Measurements from ENCODE around the gene MUC3A. TPM values are rescaled to one million over a fixed set of nuclear protein-coding genes. Genes with fewer than 3 reads are reported as not detected.

The MUC3A gene
- total RNA-seq, 2 donors from 2014 or later: 0.52 to 3.0 TPM

DNA sequence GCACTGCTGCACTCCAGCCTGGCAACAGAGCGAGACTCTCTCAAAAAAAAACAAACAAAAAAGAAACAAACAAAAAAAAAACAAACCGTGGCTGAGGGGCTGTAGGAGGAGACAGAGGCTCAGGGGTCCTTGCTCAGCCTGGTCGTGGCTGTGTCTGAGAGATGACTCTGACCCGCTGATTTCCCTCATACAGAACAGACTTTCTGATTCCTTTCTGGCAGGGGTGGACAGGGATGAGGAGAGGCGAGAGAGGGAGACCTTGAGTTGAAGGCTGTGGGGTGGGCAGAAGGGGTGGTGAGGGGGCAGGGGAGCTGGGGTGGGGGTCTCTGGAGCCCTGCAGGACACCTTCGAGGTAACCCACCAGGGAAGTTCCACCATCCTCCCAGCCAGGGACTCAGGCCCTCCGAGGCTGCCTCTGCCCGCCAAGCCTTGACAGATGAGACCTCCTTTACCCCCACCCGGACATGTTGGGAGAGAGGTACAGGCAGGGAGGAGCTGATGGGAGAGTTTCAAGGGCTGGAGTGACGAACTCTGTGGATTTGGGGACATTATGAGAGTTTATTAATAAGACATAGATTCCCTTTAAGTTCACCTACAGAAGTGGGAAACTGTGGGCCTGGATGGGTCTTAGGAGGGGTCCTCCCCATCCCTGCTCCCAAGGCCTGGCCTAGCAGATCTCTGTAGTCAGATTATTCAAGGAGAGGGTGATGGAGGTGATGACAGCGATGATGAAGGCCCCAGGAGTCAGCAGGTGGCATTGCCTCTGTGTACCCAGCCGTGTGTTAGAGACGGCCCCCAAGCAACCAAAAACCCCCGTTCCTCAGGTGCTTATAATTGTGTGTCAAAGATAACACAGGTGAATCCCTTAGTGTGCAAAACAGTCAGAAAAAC, 22.0 kb downstream of the MUC3A start:
- Histone ChIP-seq H3K27ac (no peak overlapping the region), H3K27me3 (peaks cover 0 to 17% of the 10 kb centered on the region in 2 donors), H3K4me1 (peaks cover 7% of the 10 kb centered on the region), H3K36me3 (replicated peaks in 1 of 2; ENCODE audit: insufficient read depth in 1 of 2, low read depth in 2 of 2) (no peaks in the 10 kb centered on the region), H3K9me3 (no peaks in the 10 kb centered on the region), H3K4me3 (no peak overlapping the region)
- TF ChIP-seq, protein P1, sequence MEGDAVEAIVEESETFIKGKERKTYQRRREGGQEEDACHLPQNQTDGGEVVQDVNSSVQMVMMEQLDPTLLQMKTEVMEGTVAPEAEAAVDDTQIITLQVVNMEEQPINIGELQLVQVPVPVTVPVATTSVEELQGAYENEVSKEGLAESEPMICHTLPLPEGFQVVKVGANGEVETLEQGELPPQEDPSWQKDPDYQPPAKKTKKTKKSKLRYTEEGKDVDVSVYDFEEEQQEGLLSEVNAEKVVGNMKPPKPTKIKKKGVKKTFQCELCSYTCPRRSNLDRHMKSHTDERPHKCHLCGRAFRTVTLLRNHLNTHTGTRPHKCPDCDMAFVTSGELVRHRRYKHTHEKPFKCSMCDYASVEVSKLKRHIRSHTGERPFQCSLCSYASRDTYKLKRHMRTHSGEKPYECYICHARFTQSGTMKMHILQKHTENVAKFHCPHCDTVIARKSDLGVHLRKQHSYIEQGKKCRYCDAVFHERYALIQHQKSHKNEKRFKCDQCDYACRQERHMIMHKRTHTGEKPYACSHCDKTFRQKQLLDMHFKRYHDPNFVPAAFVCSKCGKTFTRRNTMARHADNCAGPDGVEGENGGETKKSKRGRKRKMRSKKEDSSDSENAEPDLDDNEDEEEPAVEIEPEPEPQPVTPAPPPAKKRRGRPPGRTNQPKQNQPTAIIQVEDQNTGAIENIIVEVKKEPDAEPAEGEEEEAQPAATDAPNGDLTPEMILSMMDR (IDR thresholded peaks at IDR 0.05): no peak
- 37 to 39% methylated on average over 14 of the region's 14 CpGs for WGBS, 2 donors
- no peak for DNase-seq
- no peak for ATAC-seq
- intact Hi-C loops (cut with DNase I): no loop called here

DNA sequence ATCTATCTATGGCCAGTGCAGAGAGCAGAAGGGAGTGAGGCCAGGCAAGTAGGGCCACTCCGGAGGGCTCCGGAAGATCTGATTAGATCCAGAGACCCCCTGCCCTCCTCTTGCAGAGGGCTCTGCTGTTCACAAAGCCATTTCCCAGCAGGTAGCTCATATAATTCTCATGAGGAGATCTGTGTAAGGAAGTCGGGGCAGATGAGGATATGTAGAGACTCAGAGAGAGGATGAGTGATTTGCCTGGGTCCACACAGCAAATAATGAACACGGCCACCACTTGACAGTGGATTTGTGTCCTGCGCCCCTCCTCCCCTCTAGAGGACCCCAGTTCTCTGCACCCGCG, 22.6 kb downstream of the MUC3A start:
- peaks cover 0 to 11% of the 10 kb centered on the region in 2 donors for H3K27me3 ChIP-seq
- WGBS, 2 donors: 32 to 41% methylated on average over 7 of the region's 7 CpGs
- H3K9me3 ChIP-seq: no peaks in the 10 kb centered on the region
- no peaks in the 10 kb centered on the region for H3K36me3 ChIP-seq (replicated peaks in 1 of 2; ENCODE audit: insufficient read depth in 1 of 2, low read depth in 2 of 2)
- no peak overlapping the region for H3K4me3 ChIP-seq
- TF ChIP-seq, protein P1 (IDR thresholded peaks at IDR 0.05): no peak
- TF ChIP-seq POLR2A (IDR thresholded peaks at IDR 0.05): no peak
- ATAC-seq: no peak
- H3K27ac ChIP-seq: no peak overlapping the region
- intact Hi-C loops (cut with DNase I): no loop called here
- peaks cover under 1% of the 10 kb centered on the region for H3K4me1 ChIP-seq
- no peak for DNase-seq

DNA sequence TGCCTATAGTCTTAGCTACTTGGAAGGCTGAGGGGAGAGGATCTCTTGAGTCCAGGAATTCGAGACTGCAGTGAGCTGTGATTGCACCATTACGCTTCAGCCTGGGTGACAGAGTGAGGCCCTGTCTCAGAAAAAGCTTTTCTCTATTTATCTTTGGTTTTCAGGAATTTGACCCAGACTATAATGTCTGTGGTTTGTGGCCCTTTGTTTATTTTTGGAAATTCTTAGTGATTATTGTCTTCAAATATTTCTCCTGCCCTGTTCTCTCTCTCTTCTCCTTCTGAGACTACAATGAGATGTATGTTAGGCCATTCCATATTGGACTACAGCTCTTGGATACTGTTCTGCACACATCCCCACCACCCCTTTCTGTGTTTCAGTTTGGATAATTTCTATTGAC, 24.7 kb downstream of the MUC3A start:
- Histone ChIP-seq H3K4me1 (no peaks in the 10 kb centered on the region), H3K27me3 (peaks cover 0 to 5% of the 10 kb centered on the region in 2 donors), H3K36me3 (replicated peaks in 1 of 2; ENCODE audit: insufficient read depth in 1 of 2, low read depth in 2 of 2) (no peaks in the 10 kb centered on the region), H3K9me3 (no peaks in the 10 kb centered on the region), H3K27ac (no peak overlapping the region), H3K4me3 (no peak overlapping the region)
- intact Hi-C loops (cut with DNase I): no loop called here
- TF ChIP-seq POLR2A (IDR thresholded peaks at IDR 0.05): no peak
- TF ChIP-seq, protein P1 (IDR thresholded peaks at IDR 0.05): no peak
- DNase-seq (no peak), ATAC-seq (no peak)
- 89 to 93% methylated on average over 2 of the region's 2 CpGs for WGBS, 2 donors

DNA sequence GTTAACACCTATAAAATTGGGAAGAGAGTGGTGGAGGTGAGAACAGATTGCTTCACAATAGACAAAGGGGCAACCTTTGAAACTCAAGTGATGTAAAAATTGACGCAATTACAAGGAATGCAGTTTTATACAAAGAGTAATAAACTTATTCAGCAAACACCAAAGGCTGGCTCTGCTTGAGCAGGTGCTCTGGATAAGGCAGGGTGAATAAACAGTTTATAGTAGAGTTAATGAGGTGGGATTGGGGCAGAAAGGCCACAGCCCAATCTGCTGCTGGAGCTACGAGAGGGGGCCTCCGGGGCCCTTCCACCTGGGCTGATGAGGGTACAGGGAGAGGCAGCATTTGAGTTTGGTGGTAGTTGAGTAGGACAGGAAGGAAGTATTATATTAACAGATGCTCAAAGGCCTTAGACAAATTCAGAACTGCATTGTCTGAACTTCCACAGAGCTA, 26.1 kb downstream of the MUC3A start:
- Histone ChIP-seq H3K27ac (no peak overlapping the region), H3K9me3 (no peaks in the 10 kb centered on the region), H3K36me3 (replicated peaks in 1 of 2; ENCODE audit: insufficient read depth in 1 of 2, low read depth in 2 of 2) (no peaks in the 10 kb centered on the region), H3K27me3 (no peaks in the 10 kb centered on the region), H3K4me1 (no peaks in the 10 kb centered on the region), H3K4me3 (no peak overlapping the region)
- no peak for DNase-seq
- TF ChIP-seq, protein P1 (IDR thresholded peaks at IDR 0.05): no peak
- TF ChIP-seq POLR2A (IDR thresholded peaks at IDR 0.05): no peak
- WGBS, 2 donors: 51 to 58% methylated on average over 3 of the region's 3 CpGs
- no peak for ATAC-seq
- intact Hi-C loops (cut with DNase I): no loop called here

DNA sequence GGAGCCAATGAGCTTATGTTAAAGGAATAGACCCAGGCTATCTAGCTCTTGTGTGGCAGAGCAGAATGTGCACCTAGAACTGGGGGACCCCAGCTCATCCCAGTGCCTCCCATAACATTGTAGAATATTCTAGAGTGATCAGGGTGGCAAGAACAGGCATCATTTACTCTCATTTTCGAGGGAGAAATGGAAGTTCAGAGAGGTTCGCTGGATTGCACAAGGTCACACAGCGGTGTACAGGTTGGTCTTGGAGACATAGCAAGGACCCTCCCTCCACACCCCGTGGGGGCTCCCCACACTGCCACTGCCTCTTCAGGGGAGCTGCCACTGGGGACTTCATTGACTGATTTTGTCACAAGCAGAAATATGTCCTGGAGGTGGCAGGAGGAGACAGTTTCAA, 29.0 kb downstream of the MUC3A start:
- WGBS, 2 donors: 71 to 79% methylated on average over 4 of the region's 4 CpGs

More for the DNA sequence above, 29.0 kb downstream of the MUC3A start:
- intact Hi-C loops (cut with DNase I): no loop called here
- Histone ChIP-seq H3K4me1 (no peaks in the 10 kb centered on the region), H3K4me3 (no peak overlapping the region), H3K27ac (no peak overlapping the region), H3K27me3 (no peaks in the 10 kb centered on the region), H3K36me3 (replicated peaks in 1 of 2; ENCODE audit: insufficient read depth in 1 of 2, low read depth in 2 of 2) (no peaks in the 10 kb centered on the region), H3K9me3 (no peaks in the 10 kb centered on the region)
- no peak for ATAC-seq
- TF ChIP-seq POLR2A (IDR thresholded peaks at IDR 0.05): no peak
- TF ChIP-seq, protein P1 (IDR thresholded peaks at IDR 0.05): no peak
- DNase-seq: no peak

Data from body of pancreas (tissue), 4 donors.